Measurements from ENCODE around the gene NPHP3.
"Not testable (repeated sequence)": the region's sequence is repeated elsewhere in the genome, so short reads cannot be mapped to it uniquely, and the experiment has no call there.

NPHP3 gene

GRCh38 chr3:132641837-132642538 is 80.2 kb downstream of the NPHP3 start:
- DNase-seq = no peak

DNA sequence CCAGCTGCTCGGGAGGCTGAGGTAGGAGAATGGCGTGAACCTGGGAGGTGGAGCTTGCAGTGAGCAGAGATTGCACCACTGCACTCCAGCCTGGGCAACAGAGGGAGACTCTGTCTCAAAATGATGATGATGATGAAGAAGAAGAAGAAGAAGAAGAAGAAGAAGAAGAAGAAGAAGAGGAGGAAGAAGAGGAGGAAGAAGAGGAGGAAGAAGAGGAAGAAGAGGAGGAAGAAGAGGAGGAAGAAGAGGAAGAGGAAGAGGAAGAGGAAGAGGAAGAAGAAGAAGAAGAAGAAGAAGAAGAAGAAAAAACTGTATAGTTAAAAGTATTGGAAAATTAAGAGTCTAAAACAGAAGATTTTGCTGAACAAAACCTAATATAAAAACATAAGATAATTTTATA is 80.8 kb downstream of the NPHP3 start:
- DNase-seq = not testable (repeated sequence)

DNA sequence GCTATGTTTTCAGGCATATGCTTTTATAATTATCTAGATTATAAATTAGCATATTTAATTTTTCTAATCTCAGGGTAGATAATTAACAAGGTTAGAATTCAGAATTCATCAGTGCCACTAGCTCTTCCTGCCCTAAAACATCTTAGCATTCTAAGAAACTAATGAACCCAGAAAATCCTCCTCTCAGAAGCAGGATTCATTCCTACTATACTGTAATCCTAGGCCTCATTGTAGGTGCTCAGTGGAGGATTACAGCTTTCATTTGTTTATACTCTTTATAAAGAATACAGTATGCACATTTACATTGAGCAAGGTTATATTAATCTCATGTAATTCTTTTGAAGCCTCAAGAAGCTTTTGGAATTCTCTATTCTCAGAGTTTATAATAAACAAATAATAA is 83.5 kb downstream of the NPHP3 start:
- no peak for DNase-seq

GRCh38 chr3:132637590-132637989 is 84.6 kb downstream of the NPHP3 start:
- DNase-seq = no peak

GRCh38 chr3:132635052-132635451 is 87.2 kb downstream of the NPHP3 start:
- no peak for DNase-seq

Measured in activated effector memory CD4-positive, alpha-beta T cell treated with anti-CD3 and anti-CD28 coated beads, Interleukin-2, amount 50 U/mL, for 16 hours (primary cell).